ENCODE results near the gene SH3GL2.

SH3GL2 gene

DNA sequence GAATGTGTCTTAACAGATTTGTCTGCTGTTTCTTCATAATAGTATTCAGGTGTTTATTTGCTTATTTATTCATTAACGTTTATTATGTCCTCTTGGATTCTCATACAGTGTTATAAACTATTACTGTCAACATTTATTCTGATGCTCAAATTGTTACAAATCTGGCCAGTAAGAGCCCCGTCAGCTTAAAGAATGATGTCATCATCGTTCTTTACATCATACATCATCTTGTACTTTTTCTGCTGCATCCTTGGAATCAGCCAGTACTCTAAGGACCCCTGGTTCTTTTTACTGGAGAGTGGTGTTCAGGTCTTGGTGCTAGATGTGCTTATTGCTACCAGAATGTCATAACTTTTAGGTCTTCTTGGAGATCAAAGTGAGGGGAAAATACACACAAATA is 86.6 kb downstream of the SH3GL2 start:
- DNase-seq = no peak

DNA sequence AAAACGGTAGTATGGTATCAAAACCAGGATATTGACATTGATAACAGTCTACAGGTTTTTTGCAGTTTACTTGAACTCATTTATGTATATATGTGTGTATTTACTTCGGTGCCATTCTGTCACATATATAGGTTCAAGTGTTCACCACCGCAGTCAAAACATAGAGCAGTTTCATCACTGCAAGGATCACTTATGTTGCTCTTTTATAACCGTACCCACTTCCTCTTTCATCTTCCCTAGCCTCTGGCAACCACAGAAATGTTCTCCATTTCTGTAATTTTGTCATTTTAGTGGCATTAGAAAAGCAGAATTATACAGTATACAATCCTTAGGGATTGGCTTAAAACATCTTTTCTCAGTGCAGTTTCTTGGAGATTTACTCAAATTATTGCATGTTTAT is 90.3 kb downstream of the SH3GL2 start:
- peak; percentile 1 for DNase-seq

DNA sequence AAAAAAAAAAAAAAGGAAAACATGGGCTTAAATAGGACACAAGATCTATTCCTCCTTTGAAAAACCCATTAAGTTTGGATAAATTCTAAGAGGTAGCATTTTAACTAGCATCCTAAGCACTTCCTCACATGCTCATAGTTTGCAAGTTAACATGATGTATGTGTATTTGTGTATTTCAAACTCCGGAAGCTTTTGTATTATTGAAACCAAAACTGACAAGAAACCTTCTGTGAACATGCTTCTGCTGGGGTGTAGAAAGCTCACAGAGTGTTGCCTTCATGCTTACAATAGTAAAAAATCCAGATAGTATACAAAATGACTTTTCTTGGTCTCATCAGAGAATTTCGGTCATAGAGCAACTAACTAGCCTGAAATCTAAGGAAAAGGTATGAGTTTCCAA is 103.8 kb downstream of the SH3GL2 start:
- no peak for DNase-seq

DNA sequence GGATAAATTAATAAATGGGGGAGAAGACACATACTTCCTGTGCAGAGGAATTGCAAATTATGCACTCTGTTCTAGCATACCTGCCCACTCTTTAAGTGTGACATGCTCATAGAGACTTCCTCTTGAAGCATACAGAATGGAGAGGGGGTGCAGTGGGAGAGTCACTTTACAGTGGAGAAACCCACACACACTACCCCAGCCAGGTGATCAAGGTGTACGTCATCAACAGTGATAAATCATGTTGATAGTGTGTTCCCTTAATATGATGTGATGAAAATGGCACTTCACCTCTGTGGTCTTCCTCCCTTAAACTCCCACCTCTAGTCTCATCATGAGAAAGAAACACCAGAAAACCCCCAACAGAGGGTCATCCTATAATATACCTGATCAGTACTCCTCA is 110.0 kb downstream of the SH3GL2 start:
- DNase-seq = no peak

DNA sequence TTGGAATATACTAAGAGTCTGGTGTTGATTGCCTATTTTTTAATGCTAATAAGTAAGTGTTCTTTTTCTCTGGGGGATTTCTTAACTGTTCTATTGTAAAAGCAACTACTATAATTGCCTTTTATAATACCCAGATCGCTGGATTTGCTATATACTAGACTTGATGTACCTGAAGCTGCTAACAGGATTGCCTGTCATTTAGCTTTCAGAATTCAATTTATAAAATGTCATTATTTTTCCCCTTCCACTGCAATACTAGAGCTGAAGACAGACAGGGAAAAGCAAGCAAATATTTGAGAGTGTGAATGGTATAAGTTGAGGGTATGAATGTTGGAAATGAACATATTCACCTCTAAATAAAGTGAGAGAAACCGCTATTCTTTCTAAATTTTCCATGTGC is 115.5 kb downstream of the SH3GL2 start:
- no peak for DNase-seq

DNA sequence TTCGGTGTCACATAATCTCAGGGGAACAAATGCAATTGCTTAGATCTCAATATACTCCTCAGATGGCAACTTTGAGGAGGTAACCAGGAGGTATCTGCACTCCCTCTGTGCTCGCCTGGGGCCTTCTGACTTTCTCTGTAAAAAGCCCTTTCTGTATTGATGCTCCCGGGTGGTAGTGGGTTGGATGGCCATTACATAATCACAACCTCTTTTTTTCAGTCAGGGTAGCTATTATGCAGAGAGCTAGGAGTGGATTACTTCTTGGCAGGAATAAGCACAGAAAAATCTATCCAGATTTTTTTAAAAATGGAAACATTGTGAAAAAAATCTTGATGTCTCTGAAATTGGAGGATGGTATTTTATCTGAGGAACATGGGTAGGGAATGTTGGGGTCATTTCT is 116.6 kb downstream of the SH3GL2 start:
- DNase-seq = no peak

DNA sequence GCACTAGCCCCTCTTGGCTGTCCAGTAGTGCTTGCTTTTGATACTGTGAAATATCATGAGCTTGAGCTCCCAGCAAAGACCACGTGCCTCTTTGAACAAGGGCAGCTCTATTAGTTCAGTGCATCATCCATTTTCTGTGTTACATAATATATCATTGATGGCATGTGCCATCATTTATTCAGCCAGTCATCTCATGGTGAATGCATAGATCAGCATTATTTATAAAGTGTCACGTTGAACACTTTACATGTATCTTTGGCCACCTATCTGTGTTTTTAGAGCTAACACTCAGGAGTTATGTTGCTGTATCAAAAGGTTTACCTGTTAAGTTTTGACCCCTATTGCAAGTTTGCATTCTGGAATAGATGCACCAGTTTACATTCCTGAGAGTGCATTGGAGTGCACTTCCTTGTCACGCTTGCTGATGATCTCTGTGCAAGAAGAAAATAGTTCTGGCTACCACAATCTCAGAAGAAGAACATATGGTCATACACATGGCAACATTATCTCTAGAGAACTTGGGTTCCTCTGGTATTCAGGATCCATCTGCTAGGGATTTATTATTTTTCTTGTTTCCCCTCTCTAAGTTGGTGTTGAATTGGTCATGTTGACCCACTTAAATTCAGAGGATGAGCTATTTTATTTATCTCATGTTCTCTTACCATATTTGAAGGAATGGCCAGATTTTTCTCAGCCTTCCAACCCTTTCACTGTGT is 120.9 kb downstream of the SH3GL2 start:
- no peak for DNase-seq

DNA sequence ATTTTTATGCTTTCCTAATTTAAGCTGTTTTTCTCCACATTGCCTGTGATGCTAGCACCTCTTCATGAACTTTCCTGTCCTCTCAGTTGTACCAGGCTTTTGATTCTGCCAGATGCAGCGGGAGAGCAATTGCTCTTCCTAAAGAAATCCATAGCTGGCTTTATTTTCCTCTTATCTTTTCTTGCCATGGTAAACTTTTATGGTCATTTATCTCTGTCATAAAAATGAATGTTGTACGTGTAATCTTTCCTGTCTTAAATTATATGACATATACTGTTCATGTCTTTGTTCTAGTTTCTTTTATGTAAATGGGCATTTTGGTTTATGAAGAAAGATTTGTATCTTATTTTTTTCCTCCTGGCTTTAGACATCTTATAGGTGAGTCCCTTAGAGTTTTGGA is 127.5 kb downstream of the SH3GL2 start:
- no peak for DNase-seq

DNA sequence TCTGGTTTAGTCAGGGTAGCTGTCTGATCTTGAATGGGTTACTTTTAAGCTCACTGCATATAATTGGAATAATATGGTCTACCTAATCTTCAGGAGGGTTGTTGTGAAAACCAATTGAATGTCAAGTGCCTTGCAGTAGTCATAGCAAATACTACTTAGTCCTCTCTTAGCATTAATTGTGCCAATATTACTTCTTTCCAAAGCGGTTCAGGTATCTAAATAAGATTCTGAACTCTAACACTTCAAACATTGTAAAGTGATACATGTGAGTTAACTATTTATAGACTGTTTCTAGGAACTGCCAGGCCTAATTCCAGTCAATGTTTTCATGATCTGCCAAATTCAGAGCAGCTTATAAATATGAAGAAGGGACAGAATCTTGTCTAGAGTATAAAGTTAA is 140.2 kb downstream of the SH3GL2 start:
- no peak for DNase-seq

DNA sequence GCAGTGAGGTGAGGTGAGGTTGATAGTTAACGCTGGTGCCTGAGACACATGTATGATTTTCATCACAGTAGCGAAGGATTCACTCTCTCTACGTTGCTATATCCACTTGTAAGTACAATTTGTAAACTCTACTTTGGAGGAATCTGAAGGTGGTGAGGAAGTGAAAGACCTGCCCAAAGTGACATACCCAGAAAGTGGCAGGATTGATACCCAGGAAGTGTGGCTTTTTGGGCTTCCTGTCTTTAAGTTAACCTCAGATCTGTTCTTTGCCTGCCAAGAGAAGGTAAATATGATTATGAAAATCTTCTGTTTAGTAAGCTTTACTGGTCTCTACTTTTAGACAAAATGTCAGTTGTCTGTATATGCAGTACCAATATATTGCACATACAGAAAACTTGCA is 143.1 kb downstream of the SH3GL2 start:
- no peak for DNase-seq

DNA sequence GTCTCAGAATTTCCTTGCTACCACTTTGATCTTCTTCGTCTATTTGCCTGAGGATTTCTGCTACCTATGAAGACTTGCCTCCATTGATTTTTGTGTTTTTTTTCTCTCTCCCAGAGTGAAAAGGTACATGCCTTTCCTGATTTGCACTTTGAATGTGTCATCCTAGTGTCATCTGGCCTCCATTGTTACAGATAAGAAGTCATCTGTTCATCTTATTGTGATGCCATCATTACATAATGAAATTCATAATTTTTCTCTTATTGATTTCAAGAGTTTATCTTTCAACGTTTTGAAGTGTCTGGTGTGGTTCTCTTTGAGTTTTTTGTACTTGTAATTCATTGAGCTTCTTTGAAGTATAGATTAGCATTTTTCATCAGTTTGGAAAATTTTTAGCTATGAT is 144.8 kb downstream of the SH3GL2 start:
- no peak for DNase-seq

DNA sequence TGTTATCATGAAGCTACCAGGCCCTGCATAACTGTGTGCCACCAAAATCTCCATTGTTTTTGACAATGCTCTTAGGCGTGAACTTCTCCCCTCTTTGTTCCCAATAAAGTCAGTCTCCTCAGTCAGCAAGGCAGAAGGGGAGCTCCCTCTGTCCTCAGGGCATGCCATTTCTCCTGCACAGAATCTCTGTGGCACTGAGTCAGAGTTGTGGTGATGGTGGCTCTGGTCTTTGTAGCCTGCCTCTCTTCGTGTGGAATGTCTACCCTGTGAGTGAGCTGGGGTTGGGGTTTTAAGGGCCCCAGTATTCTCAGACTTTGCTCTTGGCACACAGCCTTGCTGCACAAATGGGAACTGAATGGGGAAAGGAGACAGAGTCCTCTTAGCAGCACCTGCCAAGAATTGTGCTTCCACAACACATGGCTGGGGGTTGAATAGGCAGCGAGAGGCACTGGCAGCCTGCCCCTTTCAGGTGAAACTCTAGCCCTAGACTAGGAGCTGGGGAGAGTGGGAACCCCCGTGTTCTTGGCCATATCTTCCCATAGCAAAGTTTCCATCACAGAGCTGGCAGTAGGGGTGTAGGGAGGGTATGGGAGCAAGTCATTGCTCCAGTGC is 146.6 kb downstream of the SH3GL2 start:
- DNase-seq = no peak

DNA sequence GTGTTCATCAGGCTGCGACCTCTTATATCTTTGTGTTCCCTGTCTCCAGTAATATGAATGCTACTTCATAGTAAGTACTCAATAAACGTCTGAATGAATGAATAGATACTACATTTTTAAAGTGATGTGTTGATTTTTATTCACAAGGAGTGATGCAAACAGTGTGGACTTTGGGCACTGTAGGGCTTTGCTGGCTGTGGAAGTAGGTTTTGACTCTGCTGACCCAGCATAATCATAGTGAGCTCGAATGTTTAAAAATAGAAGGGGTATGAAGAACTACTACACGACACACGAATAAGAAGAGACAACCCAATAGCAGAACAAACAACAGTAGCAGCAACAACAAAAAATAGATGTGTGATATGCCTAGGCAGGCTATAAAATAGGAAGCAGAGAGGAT is 147.4 kb downstream of the SH3GL2 start:
- no peak for DNase-seq

DNA sequence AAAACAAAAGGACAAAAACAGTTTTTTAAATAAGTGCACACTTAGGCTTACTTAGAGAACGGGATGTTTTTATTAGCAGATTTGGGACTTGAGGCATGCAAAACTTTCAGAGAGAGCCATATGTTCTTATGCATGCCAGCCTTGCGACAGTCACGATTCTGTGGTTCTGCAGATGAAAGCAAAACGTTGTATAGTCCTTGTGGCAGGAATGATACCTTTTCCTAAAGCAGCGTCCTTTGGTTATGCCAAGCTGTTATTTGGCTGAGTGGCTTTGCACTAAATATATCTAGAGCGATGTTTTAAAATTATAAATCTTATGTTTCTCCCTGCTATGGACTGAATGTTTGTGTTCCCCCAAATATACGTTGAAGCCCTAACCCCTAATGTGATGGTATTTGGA is 152.0 kb downstream of the SH3GL2 start:
- no peak for DNase-seq

DNA sequence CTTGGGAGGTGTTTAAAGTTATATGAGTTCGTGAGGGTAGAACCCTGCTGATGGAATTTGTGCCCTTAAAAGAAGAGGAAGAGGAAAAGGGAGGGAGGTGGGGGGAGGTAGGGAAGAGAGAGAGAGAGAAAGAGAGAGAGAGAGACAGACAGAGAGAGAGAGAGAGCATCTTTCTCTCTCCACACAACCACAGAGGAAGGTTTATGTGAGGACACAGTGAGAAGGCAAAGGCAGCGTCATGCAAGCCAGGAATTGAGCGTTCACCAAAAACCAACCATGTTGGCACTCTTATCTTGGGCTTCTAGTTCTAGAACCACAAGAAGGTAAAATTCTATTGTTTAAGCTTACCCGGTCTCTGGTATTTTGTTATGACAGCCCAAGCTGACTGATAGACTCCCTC is 152.4 kb downstream of the SH3GL2 start:
- no peak for DNase-seq

DNA sequence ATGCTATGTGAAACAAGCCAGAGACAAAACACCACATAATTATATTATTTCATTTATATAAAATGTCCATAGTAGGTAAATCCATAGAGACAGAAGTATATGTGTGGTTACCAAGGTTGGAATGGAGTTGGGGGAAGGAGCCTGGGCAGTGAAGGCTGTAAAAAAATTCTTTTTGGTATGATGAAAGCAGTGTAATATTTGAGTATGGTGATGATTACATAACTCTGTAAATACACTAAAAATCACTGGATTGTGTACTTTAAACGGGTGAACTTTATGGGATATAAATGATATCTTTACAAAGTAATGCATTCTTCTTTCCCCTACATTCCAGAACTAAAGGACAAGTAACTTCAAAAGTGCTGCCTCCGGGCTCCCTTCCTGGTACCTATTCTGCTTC is 155.8 kb downstream of the SH3GL2 start:
- no peak for DNase-seq

DNA sequence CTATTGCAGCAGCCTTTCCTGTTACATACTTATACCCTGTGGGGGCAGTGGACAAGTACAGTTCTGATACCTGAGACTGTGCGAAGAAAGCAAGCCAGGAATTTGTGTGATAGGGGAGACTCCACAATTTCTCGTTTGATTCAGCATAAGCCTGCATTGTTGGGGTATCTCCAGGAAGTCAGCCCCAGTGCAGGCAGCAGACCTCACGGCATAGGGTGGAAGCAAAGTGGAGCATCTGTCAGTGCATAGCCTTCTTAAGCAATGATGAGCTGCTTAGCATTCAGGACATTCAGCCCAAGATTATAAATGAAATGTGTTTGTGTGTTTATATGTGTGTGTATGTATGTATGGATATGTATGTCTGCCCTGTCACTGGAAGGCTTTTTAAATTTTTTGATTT is 157.0 kb downstream of the SH3GL2 start:
- DNase-seq = no peak

DNA sequence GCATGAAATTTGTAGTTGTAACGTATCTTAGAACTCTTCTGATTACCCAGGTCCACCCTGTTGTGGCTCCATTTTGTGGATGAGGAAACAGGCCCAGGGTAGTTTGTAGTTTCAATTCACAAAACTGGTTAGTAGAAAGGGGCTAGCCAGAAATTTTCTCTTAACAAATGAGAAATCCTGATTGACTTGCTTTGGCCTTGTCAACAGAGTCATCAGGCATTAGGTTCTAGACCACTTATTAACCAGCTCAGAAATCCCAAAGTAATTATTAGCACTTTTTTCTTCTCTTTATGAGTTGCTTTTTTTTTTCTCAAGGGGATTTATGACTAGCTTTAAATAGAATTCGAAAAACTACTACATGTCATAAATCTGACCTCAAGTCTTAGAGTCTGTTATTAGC is 160.2 kb downstream of the SH3GL2 start:
- DNase-seq = no peak

DNA sequence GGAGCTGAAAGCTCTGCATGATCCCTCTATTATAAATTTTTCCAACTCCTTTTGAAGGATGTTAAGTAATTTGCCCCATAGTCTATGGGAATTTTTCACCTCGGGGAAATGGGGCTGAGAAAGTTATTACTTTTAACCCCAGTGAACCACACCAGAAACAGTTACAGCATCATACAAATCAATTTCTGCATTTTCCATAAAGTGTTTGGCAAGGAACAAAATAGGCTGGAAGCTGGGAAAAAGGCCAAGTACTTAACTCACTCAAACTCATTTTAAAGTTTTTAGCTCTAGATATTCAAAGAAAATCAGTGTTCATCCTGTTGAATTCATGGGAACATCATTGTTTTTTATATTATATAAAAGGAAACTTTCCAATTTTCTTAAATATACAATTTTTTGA is 160.9 kb downstream of the SH3GL2 start:
- DNase-seq = no peak

DNA sequence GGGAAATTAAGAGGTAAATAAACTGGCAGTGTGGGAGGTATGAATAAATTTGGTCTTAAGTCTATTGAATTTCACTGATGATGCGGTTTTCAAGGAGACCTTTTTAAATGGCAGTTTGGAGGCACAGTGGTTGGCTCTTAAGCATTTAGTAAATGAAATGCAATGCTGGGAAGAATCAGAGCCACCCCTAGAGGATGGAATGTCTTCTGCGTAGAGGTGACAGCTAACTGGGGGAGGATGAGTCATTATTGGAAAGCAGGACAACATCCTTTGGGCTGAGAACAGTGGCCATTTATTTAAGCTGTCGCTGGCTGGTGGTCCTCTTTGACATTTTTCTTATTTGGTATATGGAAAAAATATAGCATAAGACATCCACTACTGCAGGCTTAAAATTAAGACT is 163.2 kb downstream of the SH3GL2 start:
- DNase-seq = no peak

DNA sequence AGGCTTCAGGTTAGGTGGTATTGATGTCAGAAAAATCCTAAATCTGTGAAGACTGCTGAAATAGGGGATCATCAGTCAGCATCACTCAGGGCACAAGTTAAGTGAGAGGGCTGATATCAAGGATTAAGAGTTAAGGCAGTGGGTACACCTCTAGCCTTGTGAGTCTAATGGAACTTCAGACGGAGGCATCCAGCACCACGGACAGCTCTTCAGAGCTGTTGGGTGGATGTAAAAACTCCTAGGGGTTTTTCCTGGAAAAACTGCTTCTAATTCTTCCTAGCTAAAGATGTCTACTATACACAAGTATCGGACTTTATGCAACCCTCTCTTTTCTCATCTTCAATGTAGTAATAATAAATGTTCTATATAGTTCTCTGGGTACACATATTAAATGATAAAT is 165.9 kb downstream of the SH3GL2 start:
- no peak for DNase-seq

DNA sequence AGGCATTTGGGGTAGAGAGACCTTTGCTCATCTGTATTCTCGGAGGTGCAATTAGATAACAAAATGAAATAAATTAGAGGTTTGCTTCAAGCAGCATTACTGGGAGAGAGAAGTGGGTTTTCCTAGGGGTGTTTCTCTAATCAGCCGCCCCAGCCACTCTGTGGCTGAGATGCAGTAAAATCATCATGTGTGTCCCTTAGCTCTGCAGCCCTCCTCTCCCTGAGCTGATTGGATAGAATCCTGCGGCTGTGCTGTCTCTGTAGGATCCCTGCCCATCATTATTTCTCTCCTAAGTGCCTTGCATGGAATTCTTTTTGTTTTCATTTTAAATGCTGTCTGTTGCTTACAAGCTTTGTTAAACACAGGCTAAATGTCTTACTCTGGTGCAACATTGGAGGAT is 171.4 kb downstream of the SH3GL2 start:
- no peak for DNase-seq

DNA sequence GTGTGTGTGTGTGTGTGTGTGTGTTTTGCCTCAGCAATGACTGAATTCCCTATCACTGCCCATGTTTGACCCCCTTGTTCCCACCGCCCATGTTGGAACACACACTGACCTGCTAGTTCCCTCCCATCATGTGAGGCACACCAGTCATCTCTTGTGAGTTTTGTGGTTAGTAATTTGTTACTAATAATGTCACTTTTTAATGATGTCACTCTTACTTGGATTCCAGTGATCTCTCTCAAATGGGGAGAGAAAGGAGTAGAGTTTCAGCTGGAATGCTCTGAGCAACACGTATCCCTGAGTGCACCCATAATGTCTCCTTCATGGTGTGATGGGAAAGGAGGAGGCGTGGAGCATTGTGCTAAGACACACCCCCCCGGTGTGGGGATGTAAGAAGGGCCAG is 172.6 kb downstream of the SH3GL2 start:
- DNase-seq = no peak

DNA sequence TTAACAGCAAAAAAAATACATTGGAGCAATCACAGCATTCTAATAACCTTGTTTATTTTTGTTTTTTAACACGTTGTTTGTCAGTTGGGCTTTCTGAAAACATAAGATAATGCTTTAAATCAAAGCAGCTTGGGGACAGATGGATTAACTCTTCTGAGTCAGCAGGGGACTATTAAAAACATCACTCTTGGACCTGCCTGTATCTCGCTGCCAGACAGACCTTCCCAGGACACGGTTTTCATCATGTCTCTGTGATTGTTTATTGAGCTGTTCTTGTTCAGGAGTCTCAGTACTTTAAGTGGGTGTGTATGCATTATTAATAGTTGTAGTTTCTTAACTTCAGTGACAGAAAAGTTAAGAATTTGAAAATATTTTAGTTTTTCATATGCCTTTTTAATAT is 173.2 kb downstream of the SH3GL2 start:
- no peak for DNase-seq

DNA sequence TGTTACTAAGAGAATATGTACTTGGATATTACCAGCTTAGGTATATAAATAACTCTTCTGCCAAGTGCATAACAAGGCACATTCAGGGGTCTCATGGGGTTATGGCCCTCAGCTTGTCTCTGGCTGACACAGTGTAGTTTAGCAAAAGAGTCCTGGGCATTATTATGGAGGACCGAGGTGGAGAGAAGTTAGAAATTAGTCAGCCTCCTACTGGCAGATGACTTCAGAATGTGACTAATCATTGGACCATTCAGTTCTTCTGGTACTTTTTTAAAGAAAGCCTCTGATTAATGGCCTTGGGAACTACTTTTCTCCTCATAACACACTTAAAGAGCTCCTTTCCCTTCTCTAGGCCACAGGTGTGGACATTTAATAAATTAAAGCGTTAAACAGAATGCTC is 178.9 kb downstream of the SH3GL2 start:
- no peak for DNase-seq

All from NCI-H1694 treated with DMSO at 0.1 percent for 48 hours (cell line).